ENCODE measurements around the gene PTPRT.

PTPRT gene

DNA sequence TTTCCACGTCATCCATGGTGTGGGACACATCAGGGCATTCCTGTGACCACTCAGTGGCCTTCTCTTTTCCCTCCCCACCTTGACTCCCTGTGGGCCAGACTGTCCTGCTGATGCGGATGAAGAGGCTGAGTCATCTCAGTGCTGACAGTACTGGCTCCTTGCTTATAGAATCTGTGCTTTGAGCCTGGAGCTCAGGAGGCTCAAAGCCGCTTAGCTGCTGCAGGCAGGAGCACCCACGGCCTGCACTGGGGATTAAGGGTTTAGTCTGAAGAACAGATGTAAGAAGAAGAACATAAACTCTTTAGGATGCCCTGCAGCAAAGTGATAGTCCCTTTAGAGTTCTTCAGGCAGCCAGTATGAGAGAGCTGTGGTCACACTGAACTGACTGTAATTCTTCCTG, 929.5 kb downstream of the PTPRT start:
- TF ChIP-seq, protein P1, sequence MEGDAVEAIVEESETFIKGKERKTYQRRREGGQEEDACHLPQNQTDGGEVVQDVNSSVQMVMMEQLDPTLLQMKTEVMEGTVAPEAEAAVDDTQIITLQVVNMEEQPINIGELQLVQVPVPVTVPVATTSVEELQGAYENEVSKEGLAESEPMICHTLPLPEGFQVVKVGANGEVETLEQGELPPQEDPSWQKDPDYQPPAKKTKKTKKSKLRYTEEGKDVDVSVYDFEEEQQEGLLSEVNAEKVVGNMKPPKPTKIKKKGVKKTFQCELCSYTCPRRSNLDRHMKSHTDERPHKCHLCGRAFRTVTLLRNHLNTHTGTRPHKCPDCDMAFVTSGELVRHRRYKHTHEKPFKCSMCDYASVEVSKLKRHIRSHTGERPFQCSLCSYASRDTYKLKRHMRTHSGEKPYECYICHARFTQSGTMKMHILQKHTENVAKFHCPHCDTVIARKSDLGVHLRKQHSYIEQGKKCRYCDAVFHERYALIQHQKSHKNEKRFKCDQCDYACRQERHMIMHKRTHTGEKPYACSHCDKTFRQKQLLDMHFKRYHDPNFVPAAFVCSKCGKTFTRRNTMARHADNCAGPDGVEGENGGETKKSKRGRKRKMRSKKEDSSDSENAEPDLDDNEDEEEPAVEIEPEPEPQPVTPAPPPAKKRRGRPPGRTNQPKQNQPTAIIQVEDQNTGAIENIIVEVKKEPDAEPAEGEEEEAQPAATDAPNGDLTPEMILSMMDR (IDR thresholded peaks at IDR 0.05; ENCODE audit: extremely low read depth, insufficient read depth, missing control alignments), result no peak
- in situ Hi-C loops (cut with MboI; ENCODE audit: low pct_unique_long_range_greater_than_20kb, low sequenced_read_pairs, unreplicated experiment), result no loop called here
- DNase-seq (ENCODE audit: low spot score), result no peak

DNA sequence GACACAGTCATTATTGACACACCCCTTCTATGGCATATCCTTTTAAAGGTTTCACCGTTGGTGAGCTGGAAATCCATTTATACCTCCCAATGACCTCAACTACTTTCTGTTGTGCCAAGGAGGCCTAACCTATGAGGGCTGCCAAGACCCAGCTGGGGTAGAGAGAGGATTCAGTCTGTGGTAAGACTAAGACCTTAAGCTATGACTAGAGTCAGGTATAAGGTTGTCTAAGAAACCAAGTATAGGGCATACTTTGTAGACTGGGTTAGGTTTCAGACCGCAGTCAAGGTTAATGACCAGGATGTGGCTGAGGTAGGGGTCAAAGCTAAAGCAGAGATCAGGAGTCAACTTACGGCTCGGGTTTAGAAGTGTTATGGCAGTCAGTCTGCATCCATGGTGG, 930.3 kb downstream of the PTPRT start:
- no peak for DNase-seq (ENCODE audit: low spot score)
- in situ Hi-C loops (cut with MboI; ENCODE audit: low pct_unique_long_range_greater_than_20kb, low sequenced_read_pairs, unreplicated experiment), result no loop called here
- TF ChIP-seq, protein P1 (IDR thresholded peaks at IDR 0.05; ENCODE audit: extremely low read depth, insufficient read depth, missing control alignments), result no peak

DNA sequence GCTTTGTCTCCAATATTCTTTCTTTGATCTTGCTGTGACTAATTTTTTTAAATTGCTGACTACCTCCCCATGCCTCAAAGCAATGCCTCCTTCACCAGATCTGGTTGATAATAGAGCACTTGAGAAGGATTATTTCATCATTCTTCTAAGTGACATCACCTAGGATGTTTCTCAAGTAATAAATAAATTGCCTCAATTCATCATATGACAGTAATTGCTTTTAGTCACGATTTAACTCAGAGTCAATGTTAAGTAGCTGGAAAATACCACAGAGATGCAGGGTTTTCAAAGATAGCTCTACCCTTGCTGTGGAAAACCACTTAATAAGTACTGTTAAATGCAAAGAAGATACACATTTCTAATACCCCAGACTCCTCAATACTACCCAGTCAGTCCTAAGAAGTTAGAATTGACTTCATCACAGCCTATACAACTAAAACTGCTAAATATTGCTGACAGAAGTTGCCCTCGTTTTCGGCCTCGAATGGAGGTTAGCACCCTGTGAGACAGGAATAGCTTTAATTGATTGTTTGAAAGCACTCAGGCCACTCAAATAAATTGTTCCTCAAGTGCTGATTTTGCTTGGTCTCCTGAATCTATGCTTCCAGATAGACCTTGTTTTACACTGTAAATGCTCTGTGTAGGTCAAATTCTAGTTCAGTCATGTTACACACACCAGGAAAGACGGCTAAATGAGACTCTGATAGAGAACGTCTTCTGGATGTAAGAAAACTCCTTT, 931.0 kb downstream of the PTPRT start:
- no peak for DNase-seq (ENCODE audit: low spot score)
- TF ChIP-seq, protein P1 (IDR thresholded peaks at IDR 0.05; ENCODE audit: extremely low read depth, insufficient read depth, missing control alignments), result no peak
- in situ Hi-C loops (cut with MboI; ENCODE audit: low pct_unique_long_range_greater_than_20kb, low sequenced_read_pairs, unreplicated experiment), result no loop called here

DNA sequence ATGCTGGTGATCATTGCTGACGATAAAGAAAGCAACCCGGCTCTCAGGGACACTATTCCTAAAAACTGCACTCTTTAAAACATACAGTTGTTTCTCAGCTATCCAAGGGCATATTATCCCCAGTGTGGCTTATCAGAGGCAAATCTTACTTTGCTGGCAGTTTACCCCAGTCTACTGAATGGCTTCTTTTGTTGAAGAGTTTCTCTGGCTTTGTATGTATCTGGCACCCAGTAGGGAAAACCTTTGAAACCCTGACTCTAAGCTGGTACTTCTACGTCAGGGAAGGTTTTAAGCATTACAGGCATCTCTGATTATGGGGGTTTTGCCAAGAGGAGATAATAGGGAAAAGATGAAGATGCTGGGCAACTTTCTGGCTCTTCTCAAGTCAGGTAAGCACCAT, 933.9 kb downstream of the PTPRT start:
- in situ Hi-C loops (cut with MboI; ENCODE audit: low pct_unique_long_range_greater_than_20kb, low sequenced_read_pairs, unreplicated experiment), result no loop called here
- no peak for DNase-seq (ENCODE audit: low spot score)
- TF ChIP-seq, protein P1 (IDR thresholded peaks at IDR 0.05; ENCODE audit: extremely low read depth, insufficient read depth, missing control alignments), result no peak

DNA sequence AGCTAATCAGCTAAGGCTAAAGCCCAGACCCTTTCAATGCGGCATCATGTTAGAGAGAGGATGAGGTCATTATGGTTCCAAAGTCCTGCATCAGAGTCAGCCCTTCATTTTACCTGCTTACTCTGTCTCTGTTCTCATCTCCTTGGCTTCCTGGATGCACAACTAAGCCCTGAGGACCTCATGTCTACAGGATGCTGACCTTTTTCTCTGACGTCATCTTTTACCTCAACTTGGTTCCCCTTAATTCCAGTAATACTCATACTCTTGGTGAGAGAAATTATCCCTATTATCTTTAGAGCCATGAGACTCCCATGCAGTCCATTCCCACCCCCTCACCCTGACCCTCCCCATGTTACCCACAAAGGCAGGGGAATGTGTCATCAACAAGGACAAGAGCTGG, 935.0 kb downstream of the PTPRT start:
- TF ChIP-seq, protein P1 (IDR thresholded peaks at IDR 0.05; ENCODE audit: extremely low read depth, insufficient read depth, missing control alignments), result no peak

DNA sequence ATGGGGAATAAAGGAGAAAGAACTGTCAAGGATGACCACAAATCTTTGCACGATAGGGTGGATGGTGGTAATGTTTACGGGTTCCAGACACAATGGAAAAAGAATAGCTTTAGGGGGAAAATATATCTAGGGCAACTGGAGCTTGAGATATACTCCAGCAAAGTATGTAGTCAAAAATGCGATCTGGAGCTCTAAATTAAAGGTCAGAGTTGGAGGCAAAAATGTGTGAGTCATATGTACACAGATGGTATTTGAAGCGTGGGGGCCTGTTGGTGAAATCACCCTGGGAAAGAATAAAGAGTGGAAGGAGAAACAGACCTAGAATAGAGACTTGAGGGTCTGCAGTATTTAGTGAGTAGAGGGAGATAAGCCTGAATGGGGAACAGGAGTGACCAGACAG, 937.6 kb downstream of the PTPRT start:
- DNase-seq (ENCODE audit: low spot score), result no peak
- in situ Hi-C loops (cut with MboI; ENCODE audit: low pct_unique_long_range_greater_than_20kb, low sequenced_read_pairs, unreplicated experiment), result no loop called here
- TF ChIP-seq, protein P1 (IDR thresholded peaks at IDR 0.05; ENCODE audit: extremely low read depth, insufficient read depth, missing control alignments), result no peak

More for the DNA sequence above, 935.0 kb downstream of the PTPRT start:
- DNase-seq (ENCODE audit: low spot score), result no peak
- in situ Hi-C loops (cut with MboI; ENCODE audit: low pct_unique_long_range_greater_than_20kb, low sequenced_read_pairs, unreplicated experiment), result no loop called here

Data from GM13977 (cell line).